OCI-LY3 (cell line): ENCODE results near the gene FYB1.

Experiments used
- CTCF ChIP-seq: fragments of 200-600, 300-600 bp; sonication (generic); IDR thresholded peaks from 2 replicates; pipeline ENCODE4 v1.5.1; 2014; ENCODE audit warnings: antibody characterized with exemption, low read length, low read depth
- EZH2phosphoT487 ChIP-seq: fragments of 200-600 bp; shearing (Covaris generic); IDR thresholded peaks from 2 replicates; pipeline ENCODE4 v1.6.1; 2018; ENCODE audit warnings: antibody characterized with exemption, mixed run types, low read depth

GRCh38 chr5:39256477-39257235 lies 37.3 kb upstream of the FYB1 start:
- TF ChIP-seq CTCF (no peak), EZH2phosphoT487 (no peak)
